ENCODE measurements around the gene FRY.

The FRY gene

DNA sequence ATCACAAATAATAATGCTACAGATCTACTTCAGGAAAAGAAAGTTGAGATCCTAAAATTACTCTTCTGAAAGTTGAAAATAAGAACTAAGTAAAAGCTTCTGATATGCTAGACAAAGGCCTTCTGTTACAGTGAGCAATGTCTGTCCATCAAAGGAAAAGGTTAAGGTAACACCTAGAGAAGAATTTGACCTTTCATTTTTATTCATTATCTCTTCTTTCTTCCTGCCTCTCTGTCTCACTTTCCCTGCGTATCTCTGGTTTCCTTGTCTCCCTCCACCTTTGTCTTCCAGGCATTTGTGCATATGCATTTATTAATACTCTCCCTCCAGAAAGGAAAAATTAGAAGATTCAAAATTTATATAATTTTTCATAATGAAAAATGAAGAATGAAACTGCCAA, 234.6 kb downstream of the FRY start (continued):
- TF ChIP-seq, protein P1, sequence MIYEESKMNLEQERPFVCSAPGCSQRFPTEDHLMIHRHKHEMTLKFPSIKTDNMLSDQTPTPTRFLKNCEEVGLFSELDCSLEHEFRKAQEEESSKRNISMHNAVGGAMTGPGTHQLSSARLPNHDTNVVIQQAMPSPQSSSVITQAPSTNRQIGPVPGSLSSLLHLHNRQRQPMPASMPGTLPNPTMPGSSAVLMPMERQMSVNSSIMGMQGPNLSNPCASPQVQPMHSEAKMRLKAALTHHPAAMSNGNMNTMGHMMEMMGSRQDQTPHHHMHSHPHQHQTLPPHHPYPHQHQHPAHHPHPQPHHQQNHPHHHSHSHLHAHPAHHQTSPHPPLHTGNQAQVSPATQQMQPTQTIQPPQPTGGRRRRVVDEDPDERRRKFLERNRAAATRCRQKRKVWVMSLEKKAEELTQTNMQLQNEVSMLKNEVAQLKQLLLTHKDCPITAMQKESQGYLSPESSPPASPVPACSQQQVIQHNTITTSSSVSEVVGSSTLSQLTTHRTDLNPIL (CRISPR knock-in tag; IDR thresholded peaks at IDR 0.05; ENCODE audit: low read depth), result no peak

DNA sequence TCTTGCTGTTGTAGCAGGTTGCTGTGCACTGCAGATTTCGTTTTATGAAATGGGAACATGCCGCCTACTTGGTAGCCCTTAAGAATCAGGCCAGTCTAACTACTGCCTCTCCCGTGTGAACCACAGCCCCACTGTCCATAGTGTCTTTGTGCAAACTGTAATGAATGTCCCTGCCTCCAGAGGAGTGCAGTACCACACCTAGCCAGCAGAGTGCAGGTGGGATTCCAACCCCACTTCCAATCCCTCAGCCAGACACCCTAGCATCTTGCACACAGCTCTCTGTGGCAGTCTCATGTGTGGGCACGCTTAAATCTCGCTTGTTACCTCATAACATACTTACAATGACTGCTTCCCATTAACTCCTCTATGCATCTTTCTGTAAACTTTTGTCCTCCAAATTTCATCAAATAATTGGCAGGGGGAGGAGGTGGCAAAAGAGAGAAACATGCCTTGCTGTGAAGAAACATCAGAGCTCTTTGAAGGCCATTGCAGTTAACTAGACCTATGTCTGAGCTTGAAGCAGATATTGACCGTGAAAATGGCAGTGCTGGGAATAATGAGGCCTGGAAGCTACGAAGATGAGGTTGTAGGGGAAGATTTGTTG, 236.4 kb downstream of the FRY start:
- ATAC-seq, result no peak
- TF ChIP-seq, protein P2, sequence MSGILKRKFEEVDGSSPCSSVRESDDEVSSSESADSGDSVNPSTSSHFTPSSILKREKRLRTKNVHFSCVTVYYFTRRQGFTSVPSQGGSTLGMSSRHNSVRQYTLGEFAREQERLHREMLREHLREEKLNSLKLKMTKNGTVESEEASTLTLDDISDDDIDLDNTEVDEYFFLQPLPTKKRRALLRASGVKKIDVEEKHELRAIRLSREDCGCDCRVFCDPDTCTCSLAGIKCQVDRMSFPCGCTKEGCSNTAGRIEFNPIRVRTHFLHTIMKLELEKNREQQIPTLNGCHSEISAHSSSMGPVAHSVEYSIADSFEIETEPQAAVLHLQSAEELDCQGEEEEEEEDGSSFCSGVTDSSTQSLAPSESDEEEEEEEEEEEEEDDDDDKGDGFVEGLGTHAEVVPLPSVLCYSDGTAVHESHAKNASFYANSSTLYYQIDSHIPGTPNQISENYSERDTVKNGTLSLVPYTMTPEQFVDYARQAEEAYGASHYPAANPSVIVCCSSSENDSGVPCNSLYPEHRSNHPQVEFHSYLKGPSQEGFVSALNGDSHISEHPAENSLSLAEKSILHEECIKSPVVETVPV (CRISPR knock-in tag; IDR thresholded peaks at IDR 0.05), result no peak
- TF ChIP-seq, protein P1 (CRISPR knock-in tag; IDR thresholded peaks at IDR 0.05; ENCODE audit: low read depth), result no peak
- TF ChIP-seq RARB (CRISPR knock-in tag; IDR thresholded peaks at IDR 0.05), result no peak
- no peak for TF ChIP-seq ISL1 (CRISPR knock-in tag; IDR thresholded peaks at IDR 0.05)
- no peak for TF ChIP-seq OSR1 (CRISPR knock-in tag; IDR thresholded peaks at IDR 0.05)
- TF ChIP-seq BACH2 (CRISPR knock-in tag; IDR thresholded peaks at IDR 0.05; ENCODE audit: borderline replicate concordance), result no peak
- TF ChIP-seq SNAI2 (CRISPR knock-in tag; IDR thresholded peaks at IDR 0.05), result no peak
- no peak for TF ChIP-seq TOX (CRISPR knock-in tag; IDR thresholded peaks at IDR 0.05; ENCODE audit: borderline replicate concordance)
- TF ChIP-seq, protein P3, sequence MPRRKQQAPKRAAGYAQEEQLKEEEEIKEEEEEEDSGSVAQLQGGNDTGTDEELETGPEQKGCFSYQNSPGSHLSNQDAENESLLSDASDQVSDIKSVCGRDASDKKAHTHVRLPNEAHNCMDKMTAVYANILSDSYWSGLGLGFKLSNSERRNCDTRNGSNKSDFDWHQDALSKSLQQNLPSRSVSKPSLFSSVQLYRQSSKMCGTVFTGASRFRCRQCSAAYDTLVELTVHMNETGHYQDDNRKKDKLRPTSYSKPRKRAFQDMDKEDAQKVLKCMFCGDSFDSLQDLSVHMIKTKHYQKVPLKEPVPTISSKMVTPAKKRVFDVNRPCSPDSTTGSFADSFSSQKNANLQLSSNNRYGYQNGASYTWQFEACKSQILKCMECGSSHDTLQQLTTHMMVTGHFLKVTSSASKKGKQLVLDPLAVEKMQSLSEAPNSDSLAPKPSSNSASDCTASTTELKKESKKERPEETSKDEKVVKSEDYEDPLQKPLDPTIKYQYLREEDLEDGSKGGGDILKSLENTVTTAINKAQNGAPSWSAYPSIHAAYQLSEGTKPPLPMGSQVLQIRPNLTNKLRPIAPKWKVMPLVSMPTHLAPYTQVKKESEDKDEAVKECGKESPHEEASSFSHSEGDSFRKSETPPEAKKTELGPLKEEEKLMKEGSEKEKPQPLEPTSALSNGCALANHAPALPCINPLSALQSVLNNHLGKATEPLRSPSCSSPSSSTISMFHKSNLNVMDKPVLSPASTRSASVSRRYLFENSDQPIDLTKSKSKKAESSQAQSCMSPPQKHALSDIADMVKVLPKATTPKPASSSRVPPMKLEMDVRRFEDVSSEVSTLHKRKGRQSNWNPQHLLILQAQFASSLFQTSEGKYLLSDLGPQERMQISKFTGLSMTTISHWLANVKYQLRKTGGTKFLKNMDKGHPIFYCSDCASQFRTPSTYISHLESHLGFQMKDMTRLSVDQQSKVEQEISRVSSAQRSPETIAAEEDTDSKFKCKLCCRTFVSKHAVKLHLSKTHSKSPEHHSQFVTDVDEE (CRISPR knock-in tag; IDR thresholded peaks at IDR 0.05), result no peak
- TF ChIP-seq CSDC2 (CRISPR knock-in tag; IDR thresholded peaks at IDR 0.05), result no peak
- no peak for TF ChIP-seq ZC3H10 (CRISPR knock-in tag; IDR thresholded peaks at IDR 0.05)
- no peak for TF ChIP-seq ZNF565 (CRISPR knock-in tag; conservative IDR thresholded peaks at IDR 0.05; ENCODE audit: low read depth)
- TF ChIP-seq, protein P4, sequence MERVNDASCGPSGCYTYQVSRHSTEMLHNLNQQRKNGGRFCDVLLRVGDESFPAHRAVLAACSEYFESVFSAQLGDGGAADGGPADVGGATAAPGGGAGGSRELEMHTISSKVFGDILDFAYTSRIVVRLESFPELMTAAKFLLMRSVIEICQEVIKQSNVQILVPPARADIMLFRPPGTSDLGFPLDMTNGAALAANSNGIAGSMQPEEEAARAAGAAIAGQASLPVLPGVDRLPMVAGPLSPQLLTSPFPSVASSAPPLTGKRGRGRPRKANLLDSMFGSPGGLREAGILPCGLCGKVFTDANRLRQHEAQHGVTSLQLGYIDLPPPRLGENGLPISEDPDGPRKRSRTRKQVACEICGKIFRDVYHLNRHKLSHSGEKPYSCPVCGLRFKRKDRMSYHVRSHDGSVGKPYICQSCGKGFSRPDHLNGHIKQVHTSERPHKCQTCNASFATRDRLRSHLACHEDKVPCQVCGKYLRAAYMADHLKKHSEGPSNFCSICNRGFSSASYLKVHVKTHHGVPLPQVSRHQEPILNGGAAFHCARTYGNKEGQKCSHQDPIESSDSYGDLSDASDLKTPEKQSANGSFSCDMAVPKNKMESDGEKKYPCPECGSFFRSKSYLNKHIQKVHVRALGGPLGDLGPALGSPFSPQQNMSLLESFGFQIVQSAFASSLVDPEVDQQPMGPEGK (CRISPR knock-in tag; IDR thresholded peaks at IDR 0.05; ENCODE audit: borderline replicate concordance), result no peak
- no peak for TF ChIP-seq GLIS3 (CRISPR knock-in tag; IDR thresholded peaks at IDR 0.05)
- TF ChIP-seq ZFP30 (CRISPR knock-in tag; IDR thresholded peaks at IDR 0.05), result no peak
- no peak for TF ChIP-seq ZFP3 (CRISPR knock-in tag; IDR thresholded peaks at IDR 0.05)
- TF ChIP-seq ZNF8 (CRISPR knock-in tag; IDR thresholded peaks at IDR 0.05), result no peak
- no peak for TF ChIP-seq ZNF70 (CRISPR knock-in tag; IDR thresholded peaks at IDR 0.05)
- no peak for TF ChIP-seq PPARA (CRISPR knock-in tag; IDR thresholded peaks at IDR 0.05; ENCODE audit: borderline replicate concordance)

DNA sequence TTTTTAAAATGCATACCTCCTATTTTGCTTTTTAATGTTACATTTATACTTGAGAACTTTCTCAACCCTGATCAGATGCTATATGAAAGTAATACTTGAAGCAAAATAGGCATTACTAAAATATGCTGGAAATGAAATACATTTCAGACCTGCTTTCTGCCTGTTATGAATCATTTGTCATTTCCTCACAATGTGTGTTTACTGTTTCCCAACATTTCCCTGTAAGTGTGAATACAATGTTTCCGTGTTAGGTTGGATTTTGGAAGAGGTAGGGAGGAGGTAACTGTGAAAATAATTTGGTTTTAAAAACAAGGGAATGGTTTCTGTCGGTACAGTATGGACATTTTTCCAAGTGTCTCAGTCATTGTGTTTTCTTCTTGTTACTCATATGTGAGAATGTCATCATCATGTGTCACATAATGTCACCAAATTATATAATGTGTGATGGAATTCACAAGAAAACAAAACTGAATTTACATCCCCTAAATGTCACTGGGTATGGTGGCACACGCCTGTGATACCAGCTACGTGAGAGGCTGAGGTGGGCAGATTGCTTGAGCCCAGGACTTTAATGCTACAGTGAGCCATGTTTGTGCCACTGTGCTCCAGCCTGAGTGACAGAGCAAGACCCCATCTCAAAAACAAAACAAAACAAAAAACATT, 240.6 kb downstream of the FRY start:
- no peak for ATAC-seq
- TF ChIP-seq SNAI2 (CRISPR knock-in tag; IDR thresholded peaks at IDR 0.05) (no peak), BACH2 (CRISPR knock-in tag; IDR thresholded peaks at IDR 0.05; ENCODE audit: borderline replicate concordance) (no peak), GLIS3 (CRISPR knock-in tag; IDR thresholded peaks at IDR 0.05) (no peak), ZNF70 (CRISPR knock-in tag; IDR thresholded peaks at IDR 0.05) (no peak), ZC3H10 (CRISPR knock-in tag; IDR thresholded peaks at IDR 0.05) (no peak), RARB (CRISPR knock-in tag; IDR thresholded peaks at IDR 0.05) (no peak), ZFP3 (CRISPR knock-in tag; IDR thresholded peaks at IDR 0.05) (no peak), TCF4 (CRISPR knock-in tag; IDR thresholded peaks at IDR 0.05; ENCODE audit: borderline replicate concordance) (no peak), ZFP30 (CRISPR knock-in tag; IDR thresholded peaks at IDR 0.05) (no peak), ESRRG (CRISPR knock-in tag; IDR thresholded peaks at IDR 0.05) (no peak)
- TF ChIP-seq, protein P2 (CRISPR knock-in tag; IDR thresholded peaks at IDR 0.05), result no peak
- TF ChIP-seq, protein P4 (CRISPR knock-in tag; IDR thresholded peaks at IDR 0.05; ENCODE audit: borderline replicate concordance), result no peak

All from SK-N-SH treated with all-trans-retinoic acid at 6 μM for 48 hours (cell line).